A549 (cell line): Measurements from ENCODE around the gene PDZD7. TPM values are rescaled to one million over a fixed set of nuclear protein-coding genes. Genes with fewer than 3 reads are reported as not detected.
A peak's percentile ranks its signal among the peaks of the same experiment; 100 is the strongest.

ENCODE experiments used
- ATAC-seq, 2 experiments: fragments of 200-7000 bp in 1 of 2; fragments of >200 bp in 1 of 2; cut with Nextera tagmentation in 1 of 2; cut with Tn5 transposase in 1 of 2; 3 replicates each; pipeline versions ENCODE4 v1.8.0 to v1.9.1; 2018 to 2020; ENCODE audit warnings: mild to moderate bottlenecking in 1 of 2, moderate library complexity in 1 of 2
- CTCF ChIA-PET: fragments of 300-600 bp; sonication (Branson Sonifier 250); formaldehyde crosslinking; extraction: SDS; loops from one replicate; lab custom pipeline; 2021; ENCODE audit warnings: antibody characterized with exemption, inconsistent platforms; lab: Yijun Ruan, JAX
- POLR2A ChIA-PET: fragments of 350-600 bp; formaldehyde crosslinking; extraction: SDS; loops from one replicate; lab custom pipeline; 2021; ENCODE audit warnings: antibody characterized with exemption, inconsistent platforms; lab: Yijun Ruan, JAX
- DNase-seq, 2 experiments: peaks; one replicate each; pipeline versions ENCODE4 v3.0.0 to v3.0.0-alpha.2; 2011 to 2016; ENCODE audit warnings: low read depth in 1 of 2, low spot score in 1 of 2
- FAIRE-seq: peaks from 2 replicates; lab custom pipeline; 2011; peaks lifted over from hg19 to GRCh38; lab: Jason Lieb, UNC
- H3K27ac ChIP-seq, 2 experiments: fragments of >200 bp; sonication (Bioruptor Twin); formaldehyde crosslinking; 3 replicates each; pipeline ENCODE4 v1.5.1; 2016 to 2017
- H3K4me1 ChIP-seq: fragments of >200 bp; sonication (Bioruptor Twin); formaldehyde crosslinking; 3 replicates; pipeline ENCODE4 v1.6.1; 2016
- H3K4me2 ChIP-seq: fragments of >200 bp; sonication (Bioruptor Twin); formaldehyde crosslinking; 3 replicates; pipeline ENCODE4 v1.6.1; 2016
- H3K4me3 ChIP-seq: fragments of >200 bp; sonication (Bioruptor Twin); formaldehyde crosslinking; 3 replicates; pipeline ENCODE4 v1.5.1; 2016
- H3K9me3 ChIP-seq: fragments of >200 bp; sonication (Bioruptor Twin); formaldehyde crosslinking; 3 replicates; pipeline ENCODE4 v1.6.1; 2016
- EHMT2 ChIP-seq: fragments of 200-600 bp; sonication (generic); IDR thresholded peaks from 2 replicates; pipeline ENCODE4 v1.6.1; 2016; ENCODE audit warnings: antibody characterized with exemption, low read depth, mild to moderate bottlenecking, moderate library complexity
- JUN ChIP-seq, 2 experiments: fragments of >200 bp; sonication (Bioruptor Twin); formaldehyde crosslinking; IDR thresholded peaks; 2 replicates in 1 of 2; 3 replicates in 1 of 2; pipeline ENCODE4 v1.6.1; 2016 to 2017
- MAZ ChIP-seq: fragments of 150-350 bp; IDR thresholded peaks from 2 replicates; pipeline ENCODE4 v1.6.1; 2014; ENCODE audit warnings: antibody characterized with exemption, low read depth, low read length, borderline replicate concordance
- NR3C1 ChIP-seq: fragments of >200 bp; sonication (Bioruptor Twin); formaldehyde crosslinking; IDR thresholded peaks from 3 replicates; pipeline ENCODE4 v1.6.1; 2017
- POLR2A ChIP-seq: IDR thresholded peaks from 2 replicates; pipeline ENCODE4 v1.6.1; 2012; ENCODE audit warnings: mild to moderate bottlenecking, low read length
- RAD21 ChIP-seq, 2 experiments: fragments of >200 bp in 1 of 2; sonication (Bioruptor Twin) in 1 of 2; formaldehyde crosslinking in 1 of 2; IDR thresholded peaks in 1 of 2; conservative IDR thresholded peaks in 1 of 2; 2 replicates in 1 of 2; 3 replicates in 1 of 2; pipeline ENCODE4 v1.6.1; 2012 to 2018; ENCODE audit warnings: inconsistent platforms in 1 of 2
- SMC3 ChIP-seq: fragments of >200 bp; sonication (Bioruptor Twin); formaldehyde crosslinking; IDR thresholded peaks from 3 replicates; pipeline ENCODE4 v1.6.1; 2018; ENCODE audit warnings: inconsistent platforms
- WGBS: methylation state at CpG from one replicate; pipeline ENCODE4 v1.1.6; 2017; ENCODE audit errors: missing lambda C conversion rate; 5-methylcytosine and 5-hydroxymethylcytosine counted together
- polyA plus RNA-seq, 4 experiments: library from polyadenylated mRNA; depleted of rRNA in 3 of 4; stranded (reverse); fragments of >200 nt; fragmentation: RNase III in 1 of 4; extraction: RNeasy Plus Mini Kit Qiagen cat#74134 plus additional on column Dnase treatment in 1 of 4; gene quantifications; 2 replicates in 3 of 4; 3 replicates in 1 of 4; pipeline ENCODE4 v1.2.3, GENCODE V29; 2011 to 2017
- TF ChIP-seq, protein P1 (sequence below): IDR thresholded peaks from 2 replicates; pipeline ENCODE4 v1.6.1; 2012; ENCODE audit warnings: low read depth, borderline replicate concordance
- TF ChIP-seq, protein P2 (sequence below): fragments of >200 bp; sonication (Bioruptor Twin); formaldehyde crosslinking; IDR thresholded peaks from 3 replicates; pipeline ENCODE4 v1.5.1; 2016
- TF ChIP-seq, protein P3 (sequence below): fragments of >200 bp; sonication (Bioruptor Twin); formaldehyde crosslinking; IDR thresholded peaks from 2 replicates; pipeline ENCODE4 v1.6.1; 2016
- TF ChIP-seq, protein P4 (sequence below): fragments of >200 bp; sonication (Bioruptor Twin); formaldehyde crosslinking; IDR thresholded peaks from 3 replicates; pipeline ENCODE4 v1.6.1; 2016
- TF ChIP-seq, protein P5 (sequence below): fragments of 450-650 bp; IDR thresholded peaks from 2 replicates; pipeline ENCODE4 v1.6.1; 2014; ENCODE audit warnings: antibody characterized with exemption
- TF ChIP-seq, protein P6 (sequence below): fragments of 250-450 bp; sonication (Bioruptor Pico); IDR thresholded peaks from 2 replicates; pipeline ENCODE4 v1.5.0; 2021; ENCODE audit warnings: mild to moderate bottlenecking, moderate library complexity, borderline replicate concordance
- TF ChIP-seq, protein P7 (sequence below): fragments of 250-450 bp; sonication (Bioruptor Pico); IDR thresholded peaks from 2 replicates; pipeline ENCODE4 v1.5.0; 2020; ENCODE audit warnings: low read depth, mild to moderate bottlenecking, moderate library complexity

PDZD7 gene
- polyA plus RNA-seq, 2 of the 4 experiments (the other 2 are of a cell fraction), result 0.21 to 0.56 TPM

DNA sequence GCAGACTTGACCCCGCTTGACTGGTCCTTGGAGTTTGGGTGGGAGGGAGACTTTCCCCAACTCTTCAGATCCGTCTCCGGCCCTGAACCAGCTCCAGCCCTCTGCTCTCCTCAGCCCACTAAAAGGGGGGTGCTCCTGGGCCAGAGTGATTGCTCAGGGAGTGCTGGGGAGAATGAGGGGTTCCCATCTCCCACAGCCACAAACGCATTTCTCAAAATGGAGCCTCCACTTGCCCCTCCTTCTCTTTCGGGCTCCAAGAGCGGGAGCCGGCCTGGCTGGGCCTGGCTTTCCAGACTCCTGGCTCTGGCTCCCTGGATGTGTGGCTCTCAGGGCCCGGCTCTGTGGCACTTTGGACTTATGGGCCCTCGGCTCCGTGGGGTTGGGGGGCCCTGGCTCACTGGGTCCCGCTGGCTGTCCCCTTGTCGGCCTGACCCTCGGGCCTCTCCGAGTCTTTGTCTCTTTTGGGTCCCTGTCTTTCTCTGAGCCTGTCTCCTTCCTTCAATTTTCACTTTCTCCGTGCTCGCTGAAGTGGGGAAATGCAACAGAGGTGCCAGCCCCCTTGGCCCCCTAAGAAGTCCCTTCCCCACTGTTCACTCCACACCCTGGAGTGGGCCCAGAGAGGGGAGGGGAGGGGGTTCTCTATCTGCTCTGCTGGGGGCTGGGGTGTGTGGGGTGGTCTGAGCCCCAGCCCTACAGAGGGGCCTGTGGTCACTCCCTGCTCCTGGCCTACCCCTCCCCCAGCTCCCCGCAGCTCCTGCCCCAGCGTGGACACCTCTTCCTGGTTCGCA is 30.6 kb downstream of the PDZD7 start:
- no peaks in the 10 kb centered on the region for H3K9me3 ChIP-seq
- H3K4me3 ChIP-seq, result peak overlapping the region; percentile 92
- H3K27ac ChIP-seq, result peak overlapping the region; percentile 98
- CTCF ChIA-PET, result interaction anchor here (1.2 to 25.8 kb wide), 9 partner anchors 7 to 59 kb away, joined by 3 to 608 read pairs (median 18); partner anchors contain the start of genes MRPL43, PDZD7, SFXN3 and TWNK
- POLR2A ChIA-PET, result interaction anchor here (1.6 kb wide), 1 partner anchor 11 kb away, joined by 7 read pairs; no protein-coding TSS in a partner anchor
- DNase-seq (no peak), FAIRE-seq (no peak), ATAC-seq (no peak)
- TF ChIP-seq EHMT2 (no peak), NR3C1 (no peak), POLR2A (0 out of 2 replicates have a peak, but pooled peaks have one; percentile 5)
- H3K4me1 ChIP-seq, result peaks cover 27% of the 10 kb centered on the region
- WGBS, result 39% methylated on average over 19 of the region's 19 CpGs
- H3K4me2 ChIP-seq, result peak overlapping the region; percentile 89

DNA sequence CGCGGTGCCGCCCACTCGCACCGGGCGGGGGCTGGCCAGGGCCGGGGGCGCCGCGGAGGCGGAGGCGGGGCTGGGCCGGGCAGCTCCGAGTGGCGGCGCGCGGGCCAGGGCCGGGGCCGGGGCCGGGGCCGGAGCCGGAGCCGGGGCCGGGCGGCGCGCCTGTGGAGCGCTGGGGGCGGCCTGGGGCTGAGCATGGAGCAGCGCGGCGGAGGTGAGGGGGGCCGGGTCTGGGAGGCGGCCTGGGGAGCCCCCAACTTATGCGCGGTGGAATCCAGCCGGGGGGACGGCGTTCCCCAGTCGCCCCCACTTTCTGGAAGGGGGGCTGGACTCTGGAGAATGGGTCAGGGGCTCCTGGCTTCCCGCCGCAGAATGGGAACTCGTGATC is 31.2 kb downstream of the PDZD7 start, which contains the start of gene LZTS2:
TSS of gene LZTS2 (plus strand) at position 67 of the 385 bp plus-strand sequence. CDS start 2,731 bp downstream, outside the sequence.
- FAIRE-seq, result no peak
- CTCF ChIA-PET, result interaction anchor here (0.5 to 25.8 kb wide), 14 partner anchors 7 to 460 kb away, joined by 3 to 608 read pairs (median 5); partner anchors contain the start of genes MRPL43, PDZD7, SFXN3 and TWNK
- H3K27ac ChIP-seq, result peak within 1 kb of the TSS; percentile 98
- peaks cover 27% of the 10 kb centered on the region for H3K4me1 ChIP-seq
- TF ChIP-seq, protein P1, sequence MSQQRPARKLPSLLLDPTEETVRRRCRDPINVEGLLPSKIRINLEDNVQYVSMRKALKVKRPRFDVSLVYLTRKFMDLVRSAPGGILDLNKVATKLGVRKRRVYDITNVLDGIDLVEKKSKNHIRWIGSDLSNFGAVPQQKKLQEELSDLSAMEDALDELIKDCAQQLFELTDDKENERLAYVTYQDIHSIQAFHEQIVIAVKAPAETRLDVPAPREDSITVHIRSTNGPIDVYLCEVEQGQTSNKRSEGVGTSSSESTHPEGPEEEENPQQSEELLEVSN, result no peak
- TF ChIP-seq, protein P2, sequence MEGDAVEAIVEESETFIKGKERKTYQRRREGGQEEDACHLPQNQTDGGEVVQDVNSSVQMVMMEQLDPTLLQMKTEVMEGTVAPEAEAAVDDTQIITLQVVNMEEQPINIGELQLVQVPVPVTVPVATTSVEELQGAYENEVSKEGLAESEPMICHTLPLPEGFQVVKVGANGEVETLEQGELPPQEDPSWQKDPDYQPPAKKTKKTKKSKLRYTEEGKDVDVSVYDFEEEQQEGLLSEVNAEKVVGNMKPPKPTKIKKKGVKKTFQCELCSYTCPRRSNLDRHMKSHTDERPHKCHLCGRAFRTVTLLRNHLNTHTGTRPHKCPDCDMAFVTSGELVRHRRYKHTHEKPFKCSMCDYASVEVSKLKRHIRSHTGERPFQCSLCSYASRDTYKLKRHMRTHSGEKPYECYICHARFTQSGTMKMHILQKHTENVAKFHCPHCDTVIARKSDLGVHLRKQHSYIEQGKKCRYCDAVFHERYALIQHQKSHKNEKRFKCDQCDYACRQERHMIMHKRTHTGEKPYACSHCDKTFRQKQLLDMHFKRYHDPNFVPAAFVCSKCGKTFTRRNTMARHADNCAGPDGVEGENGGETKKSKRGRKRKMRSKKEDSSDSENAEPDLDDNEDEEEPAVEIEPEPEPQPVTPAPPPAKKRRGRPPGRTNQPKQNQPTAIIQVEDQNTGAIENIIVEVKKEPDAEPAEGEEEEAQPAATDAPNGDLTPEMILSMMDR, result no peak
- TF ChIP-seq, protein P3, sequence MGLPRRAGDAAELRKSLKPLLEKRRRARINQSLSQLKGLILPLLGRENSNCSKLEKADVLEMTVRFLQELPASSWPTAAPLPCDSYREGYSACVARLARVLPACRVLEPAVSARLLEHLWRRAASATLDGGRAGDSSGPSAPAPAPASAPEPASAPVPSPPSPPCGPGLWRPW, result no peak
- WGBS, result 4% methylated on average over 3 of the region's 44 CpGs
- ATAC-seq, result no peak
- DNase-seq, result no peak
- H3K4me3 ChIP-seq, result peak within 1 kb of the TSS; percentile 92
- H3K4me2 ChIP-seq, result peak within 1 kb of the TSS; percentile 89
- POLR2A ChIA-PET, result interaction anchor here (1.6 kb wide), 1 partner anchor 12 kb away, joined by 7 read pairs; no protein-coding TSS in a partner anchor
- H3K9me3 ChIP-seq, result no peaks in the 10 kb centered on the region

DNA sequence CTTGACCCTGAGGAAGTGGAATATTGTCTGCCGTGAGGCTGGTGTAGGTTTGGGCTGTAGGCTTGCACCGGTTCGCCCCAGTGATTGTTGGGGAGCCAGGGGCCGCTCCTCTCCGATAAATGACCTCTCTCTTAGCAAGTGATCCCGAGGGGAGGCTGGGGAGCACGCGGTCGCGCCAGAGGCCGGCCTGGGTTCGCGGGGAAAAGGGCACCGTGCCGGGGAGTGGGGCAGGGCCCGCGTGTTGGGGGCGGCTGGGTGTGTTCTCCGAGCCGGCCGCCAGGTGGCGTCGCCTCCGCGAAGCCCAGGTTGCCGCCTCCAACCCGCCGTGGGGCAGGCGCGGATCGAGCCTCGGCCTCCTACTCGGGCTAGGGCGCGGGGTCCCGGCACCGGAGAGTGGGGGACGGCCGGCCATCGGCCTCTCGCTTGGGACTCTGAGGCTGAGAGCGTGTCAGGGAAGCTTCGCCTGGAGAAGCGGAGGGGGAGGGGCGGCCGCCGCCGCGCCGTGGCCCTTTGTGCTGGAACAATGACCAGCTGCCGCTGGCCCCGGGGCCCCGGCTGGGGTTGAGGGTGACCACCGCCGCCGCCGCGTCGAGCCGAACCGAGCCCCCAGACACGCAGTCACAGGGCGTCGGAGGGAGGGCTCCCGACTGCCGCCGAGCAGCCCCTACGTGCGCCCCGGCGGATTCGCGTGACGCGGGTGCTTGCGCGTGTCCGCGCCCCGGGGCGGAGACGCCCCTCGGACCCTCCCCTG is 31.8 kb downstream of the PDZD7 start:
- Histone ChIP-seq H3K9me3 (no peaks in the 10 kb centered on the region), H3K27ac (peak overlapping the region; percentile 98), H3K4me1 (peaks cover 27% of the 10 kb centered on the region), H3K4me2 (peak overlapping the region; percentile 89), H3K4me3 (peak overlapping the region; percentile 92)
- ChIA-PET POLR2A (interaction anchor here (1.1 to 1.6 kb wide), 4 partner anchors 12 to 43 kb away, joined by 3 to 7 read pairs (median 3); partner anchors contain the start of genes MRPL43 and TWNK), CTCF (interaction anchor here (0.5 to 25.8 kb wide), 17 partner anchors 8 to 459 kb away, joined by 3 to 608 read pairs (median 6); partner anchors contain the start of genes KAZALD1, MRPL43, PDZD7 and SFXN3)
- ATAC-seq (peak; percentile 40 to 64), FAIRE-seq (no peak), DNase-seq (peak; percentile 74 to 84)
- WGBS, result 0% methylated on average over 7 of the region's 83 CpGs
- TF ChIP-seq, protein P2, result peak; percentile 83
- TF ChIP-seq, protein P4, sequence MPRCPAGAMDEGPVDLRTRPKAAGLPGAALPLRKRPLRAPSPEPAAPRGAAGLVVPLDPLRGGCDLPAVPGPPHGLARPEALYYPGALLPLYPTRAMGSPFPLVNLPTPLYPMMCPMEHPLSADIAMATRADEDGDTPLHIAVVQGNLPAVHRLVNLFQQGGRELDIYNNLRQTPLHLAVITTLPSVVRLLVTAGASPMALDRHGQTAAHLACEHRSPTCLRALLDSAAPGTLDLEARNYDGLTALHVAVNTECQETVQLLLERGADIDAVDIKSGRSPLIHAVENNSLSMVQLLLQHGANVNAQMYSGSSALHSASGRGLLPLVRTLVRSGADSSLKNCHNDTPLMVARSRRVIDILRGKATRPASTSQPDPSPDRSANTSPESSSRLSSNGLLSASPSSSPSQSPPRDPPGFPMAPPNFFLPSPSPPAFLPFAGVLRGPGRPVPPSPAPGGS, result peak; percentile 35; the same call in 1 of the 3 replicates
- TF ChIP-seq, protein P5, sequence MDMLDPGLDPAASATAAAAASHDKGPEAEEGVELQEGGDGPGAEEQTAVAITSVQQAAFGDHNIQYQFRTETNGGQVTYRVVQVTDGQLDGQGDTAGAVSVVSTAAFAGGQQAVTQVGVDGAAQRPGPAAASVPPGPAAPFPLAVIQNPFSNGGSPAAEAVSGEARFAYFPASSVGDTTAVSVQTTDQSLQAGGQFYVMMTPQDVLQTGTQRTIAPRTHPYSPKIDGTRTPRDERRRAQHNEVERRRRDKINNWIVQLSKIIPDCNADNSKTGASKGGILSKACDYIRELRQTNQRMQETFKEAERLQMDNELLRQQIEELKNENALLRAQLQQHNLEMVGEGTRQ, result no peak
- TF ChIP-seq, protein P1, result peak; percentile 80; the same call in 1 of the 2 replicates
- TF ChIP-seq JUN (IDR thresholded peaks at IDR 0.05), result peak; percentile 72 to 89; a peak in 4 of 5 replicates
- TF ChIP-seq RAD21 (conservative IDR thresholded peaks at IDR 0.05 in 1 of 2, IDR thresholded peaks at IDR 0.05 in 1 of 2), result peak; percentile 21 to 57; a peak in 4 of 5 replicates
- TF ChIP-seq MAZ, result no peak
- TF ChIP-seq, protein P6, sequence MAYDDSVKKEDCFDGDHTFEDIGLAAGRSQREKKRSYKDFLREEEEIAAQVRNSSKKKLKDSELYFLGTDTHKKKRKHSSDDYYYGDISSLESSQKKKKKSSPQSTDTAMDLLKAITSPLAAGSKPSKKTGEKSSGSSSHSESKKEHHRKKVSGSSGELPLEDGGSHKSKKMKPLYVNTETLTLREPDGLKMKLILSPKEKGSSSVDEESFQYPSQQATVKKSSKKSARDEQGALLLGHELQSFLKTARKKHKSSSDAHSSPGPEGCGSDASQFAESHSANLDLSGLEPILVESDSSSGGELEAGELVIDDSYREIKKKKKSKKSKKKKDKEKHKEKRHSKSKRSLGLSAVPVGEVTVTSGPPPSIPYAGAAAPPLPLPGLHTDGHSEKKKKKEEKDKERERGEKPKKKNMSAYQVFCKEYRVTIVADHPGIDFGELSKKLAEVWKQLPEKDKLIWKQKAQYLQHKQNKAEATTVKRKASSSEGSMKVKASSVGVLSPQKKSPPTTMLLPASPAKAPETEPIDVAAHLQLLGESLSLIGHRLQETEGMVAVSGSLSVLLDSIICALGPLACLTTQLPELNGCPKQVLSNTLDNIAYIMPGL (CRISPR knock-in tag), result peak; percentile 88; the same call in 1 of the 2 replicates
- TF ChIP-seq, protein P7, sequence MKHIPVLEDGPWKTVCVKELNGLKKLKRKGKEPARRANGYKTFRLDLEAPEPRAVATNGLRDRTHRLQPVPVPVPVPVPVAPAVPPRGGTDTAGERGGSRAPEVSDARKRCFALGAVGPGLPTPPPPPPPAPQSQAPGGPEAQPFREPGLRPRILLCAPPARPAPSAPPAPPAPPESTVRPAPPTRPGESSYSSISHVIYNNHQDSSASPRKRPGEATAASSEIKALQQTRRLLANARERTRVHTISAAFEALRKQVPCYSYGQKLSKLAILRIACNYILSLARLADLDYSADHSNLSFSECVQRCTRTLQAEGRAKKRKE (CRISPR knock-in tag), result no peak
- TF ChIP-seq SMC3, result peak; percentile 78
